Measurements from ENCODE around the gene CDH23.

Gene CDH23

GRCh38 chr10:71472466-71472865, 75.7 kb downstream of the CDH23 start:
- no peak for TF ChIP-seq CTCF (conservative IDR thresholded peaks at IDR 0.05; ENCODE audit: low read depth)
- no peak overlapping the region for H3K27ac ChIP-seq
- CTCF ChIA-PET = no interaction called here
- POLR2A ChIA-PET (ENCODE audit: low non-redundant PET) = no interaction called here
- DNase-seq (ENCODE audit: low spot score) = no peak

- POLR2A ChIA-PET (ENCODE audit: low non-redundant PET) = no interaction called here
- no peak for DNase-seq (ENCODE audit: low spot score)
- CTCF ChIA-PET = no interaction called here
- H3K27ac ChIP-seq = no peak overlapping the region
- TF ChIP-seq CTCF (conservative IDR thresholded peaks at IDR 0.05; ENCODE audit: low read depth) = no peak
Observed at GRCh38 chr10:71472912-71473311, 76.2 kb downstream of the CDH23 start.

- TF ChIP-seq CTCF (conservative IDR thresholded peaks at IDR 0.05; ENCODE audit: low read depth) = no peak
- ChIA-PET POLR2A (ENCODE audit: low non-redundant PET) (no interaction called here), CTCF (interaction anchor here (0.6 kb wide), 1 partner anchor 15 kb away, joined by 4 read pairs; no protein-coding TSS in a partner anchor)
- no peak for DNase-seq (ENCODE audit: low spot score)
- H3K27ac ChIP-seq = no peak overlapping the region
Observed at GRCh38 chr10:71473671-71474599, 77.2 kb downstream of the CDH23 start.

- ChIA-PET CTCF (interaction anchor here (0.6 kb wide), 1 partner anchor 135 kb away, joined by 3 read pairs; no protein-coding TSS in a partner anchor), POLR2A (ENCODE audit: low non-redundant PET) (no interaction called here)
- no peak overlapping the region for H3K27ac ChIP-seq
- DNase-seq (ENCODE audit: low spot score) = no peak
- TF ChIP-seq CTCF (conservative IDR thresholded peaks at IDR 0.05; ENCODE audit: low read depth) = no peak
Observed at GRCh38 chr10:71474702-71475242, 78.1 kb downstream of the CDH23 start.

GRCh38 chr10:71475243-71475871, 78.6 kb downstream of the CDH23 start:
- TF ChIP-seq CTCF (conservative IDR thresholded peaks at IDR 0.05; ENCODE audit: low read depth) = no peak
- no peak for DNase-seq (ENCODE audit: low spot score)
- CTCF ChIA-PET = interaction anchor here (0.6 kb wide), 1 partner anchor 134 kb away, joined by 3 read pairs; no protein-coding TSS in a partner anchor
- no peak overlapping the region for H3K27ac ChIP-seq
- POLR2A ChIA-PET (ENCODE audit: low non-redundant PET) = no interaction called here

- H3K27ac ChIP-seq = no peak overlapping the region
- ChIA-PET POLR2A (ENCODE audit: low non-redundant PET) (no interaction called here), CTCF (no interaction called here)
- DNase-seq (ENCODE audit: low spot score) = no peak
- TF ChIP-seq CTCF (conservative IDR thresholded peaks at IDR 0.05; ENCODE audit: low read depth) = no peak
Observed at GRCh38 chr10:71476228-71477011, 79.7 kb downstream of the CDH23 start.

All from RWPE1 (cell line).